CD4-positive, alpha-beta T cell (primary cell): Measurements from ENCODE around the gene ASIP. TPM values are rescaled to one million over a fixed set of nuclear protein-coding genes. Genes with fewer than 3 reads are reported as not detected.

ENCODE experiments used
- ATAC-seq: fragments of 200-7000 bp; cut with Tn5 transposase; one replicate; pipeline ENCODE4 v1.10.0; 2022; ENCODE audit warnings: mild to moderate bottlenecking; ENCODE audit not compliant: poor library complexity
- CTCF ChIA-PET: fragments of 350-600 bp; sonication (Branson Sonifier 250); formaldehyde crosslinking; loops from one replicate; lab custom pipeline; 2021; ENCODE audit warnings: antibody characterized with exemption, inconsistent platforms; lab: Charles Lee
- POLR2A ChIA-PET: fragments of 350-600 bp; sonication (Branson Sonifier 250); formaldehyde crosslinking; loops from one replicate; lab custom pipeline; 2021; ENCODE audit warnings: antibody characterized with exemption, inconsistent platforms; lab: Charles Lee
- DNase-seq, 14 experiments: peaks; one replicate each; pipeline ENCODE4 v3.0.0-alpha.2; 2013 to 2020; ENCODE audit warnings: mixed read lengths in 2 of 14
- H3K27ac ChIP-seq, 2 donors: one replicate each; pipeline versions ENCODE4 v1.5.1 to v1.7.0; 2013; ENCODE audit warnings: low read length in 2 of 2, low read depth in 1 of 2, mild to moderate bottlenecking in 1 of 2
- H3K27me3 ChIP-seq, 2 experiments: 1 replicate in 1 of 2; 2 replicates in 1 of 2; pipeline versions ENCODE4 v1.6.1 to v1.7.0; 2013; ENCODE audit warnings: low read length in 2 of 2, control low read depth in 1 of 2, mild to moderate bottlenecking in 1 of 2, moderate library complexity in 1 of 2; ENCODE audit not compliant: insufficient read depth in 2 of 2, control insufficient read depth in 1 of 2
- H3K36me3 ChIP-seq: one replicate; pipeline ENCODE4 v1.6.1; 2013; ENCODE audit warnings: low read length, control low read depth; ENCODE audit not compliant: insufficient read depth
- H3K4me1 ChIP-seq: one replicate; pipeline ENCODE4 v1.6.1; 2013; ENCODE audit warnings: low read length, control low read depth; ENCODE audit not compliant: insufficient read depth
- H3K4me3 ChIP-seq: one replicate; pipeline ENCODE4 v1.5.1; 2013; ENCODE audit warnings: mild to moderate bottlenecking, low read length, moderate library complexity
- H3K9me3 ChIP-seq, 2 experiments: 1 replicate in 1 of 2; 2 replicates in 1 of 2; pipeline versions ENCODE4 v1.6.1 to v1.7.0; 2013; ENCODE audit warnings: low read length in 2 of 2, mild to moderate bottlenecking in 2 of 2, control low read depth in 1 of 2, moderate library complexity in 1 of 2; ENCODE audit not compliant: control insufficient read depth in 1 of 2, insufficient read depth in 1 of 2
- H3K27ac Mint-ChIP-seq: one replicate; pipeline ENCODE4 v1.8.0; 2020; ENCODE audit warnings: mixed read lengths
- H3K27me3 Mint-ChIP-seq: one replicate; pipeline ENCODE4 v1.8.0; 2021; ENCODE audit warnings: mixed read lengths
- H3K36me3 Mint-ChIP-seq: one replicate; pipeline ENCODE4 v1.8.0; 2021; ENCODE audit warnings: low read depth, mixed read lengths
- H3K4me1 Mint-ChIP-seq: one replicate; pipeline ENCODE4 v1.8.0; 2021; ENCODE audit warnings: low read depth, mixed read lengths
- H3K4me3 Mint-ChIP-seq: one replicate; pipeline ENCODE4 v1.8.0; 2020; ENCODE audit warnings: mild to moderate bottlenecking, mixed read lengths
- H3K9me3 Mint-ChIP-seq: one replicate; pipeline ENCODE4 v1.8.0; 2020; ENCODE audit warnings: mixed read lengths
- CTCF ChIP-seq: fragments of 200-600 bp; IDR thresholded peaks from one replicate; pipeline ENCODE4 v1.8.0; 2022; ENCODE audit warnings: antibody characterized with exemption, mild to moderate bottlenecking
- intact Hi-C, 2 experiments: fragments of 100-400 bp; cut with DNase I in 1 of 2; cut with micrococcal nuclease in 1 of 2; formaldehyde crosslinking; loops; one replicate each; pipeline versions ENCODE4 v1.15.1 to v1.9.0; 2023 to 2025; cut with DNase I, micrococcal nuclease
- total RNA-seq, 174 experiments: library from RNA in 2 of 174; stranded (reverse) in 2 of 174; gene quantifications; one replicate each; pipeline ENCODE4 v1.2.3 and lab custom pipeline; 2021 to 2026

The ASIP gene
- total RNA-seq, 2 experiments from 2014 or later: not detected

DNA sequence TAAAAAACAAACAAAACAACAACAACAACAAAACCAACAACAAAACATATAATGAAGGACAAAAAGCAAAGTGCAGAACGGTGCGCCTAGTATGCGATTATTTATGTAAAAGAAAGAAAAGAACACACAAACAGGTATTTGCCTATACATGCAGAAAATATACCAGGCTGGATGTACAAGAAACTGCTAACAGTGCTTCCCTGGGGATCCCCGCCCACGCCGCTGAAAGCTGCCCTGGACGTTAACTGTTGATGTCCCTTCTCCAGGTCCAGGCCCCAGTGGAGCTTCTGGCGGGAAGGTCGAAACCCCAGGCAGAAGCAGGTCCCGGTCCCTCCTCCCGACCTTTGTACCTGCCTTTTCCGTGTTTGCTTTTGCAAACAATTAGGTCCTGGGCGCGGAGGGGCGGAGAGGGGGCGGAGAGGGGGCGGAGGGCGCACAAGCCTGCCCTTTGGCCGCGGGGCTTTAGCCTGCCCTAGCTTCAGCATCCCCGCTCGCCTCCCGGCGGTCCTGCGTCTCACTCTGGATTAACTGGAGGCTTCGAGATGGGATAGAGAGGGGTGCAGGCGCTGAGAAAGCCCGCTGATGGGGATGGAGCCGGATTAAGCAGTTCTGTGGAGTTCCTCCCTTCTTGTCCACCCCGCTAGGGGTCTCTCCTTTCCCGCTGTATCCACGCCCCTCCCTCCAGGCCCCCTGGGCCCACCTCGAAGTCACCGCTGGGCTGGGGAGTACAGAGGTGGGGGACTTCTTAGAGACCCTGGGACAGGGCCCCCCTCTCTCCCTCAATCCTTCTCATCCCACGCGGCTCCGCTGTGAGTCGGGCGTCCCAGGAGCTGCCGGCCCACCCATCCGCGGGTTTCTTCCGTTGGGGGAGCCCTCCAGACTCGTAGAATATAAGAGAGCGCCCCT lies 70.1 kb downstream of the ASIP start:
- Mint-ChIP-seq H3K27me3 (peaks cover 24% of the 10 kb centered on the region), H3K27ac (no peak overlapping the region), H3K4me3 (no peak overlapping the region), H3K4me1 (peaks cover 6% of the 10 kb centered on the region), H3K36me3 (no peaks in the 10 kb centered on the region), H3K9me3 (no peaks in the 10 kb centered on the region)
- DNase-seq (no peak), ATAC-seq (no peak)
- intact Hi-C loops: loop anchor here (1.0 to 5.0 kb wide), 8 partner anchors 91 to 458 kb away; no protein-coding TSS in a partner anchor
- no peak for TF ChIP-seq CTCF
- ChIA-PET CTCF (interaction anchor here (1.2 to 2.8 kb wide), 8 partner anchors 9 to 502 kb away, joined by 3 to 73 read pairs (median 18); partner anchors contain the start of genes AHCY and DYNLRB1), POLR2A (interaction anchor here (1.2 to 3.1 kb wide), 3 partner anchors 9 to 459 kb away, joined by 3 to 20 read pairs (median 10); partner anchors contain the start of gene AHCY)
- no peak overlapping the region for H3K27ac ChIP-seq
- H3K36me3 ChIP-seq: no peaks in the 10 kb centered on the region
- peaks cover 20% of the 10 kb centered on the region for H3K4me1 ChIP-seq
- no peak overlapping the region for H3K4me3 ChIP-seq
- no peaks in the 10 kb centered on the region for H3K9me3 ChIP-seq
- peaks cover 14 to 20% of the 10 kb centered on the region in 2 experiments for H3K27me3 ChIP-seq

GRCh38 chr20:34312024-34312460 lies 70.8 kb downstream of the ASIP start:
- intact Hi-C loops: loop anchor here (1.0 to 5.0 kb wide), 8 partner anchors 91 to 457 kb away; no protein-coding TSS in a partner anchor
- Mint-ChIP-seq H3K27me3 (peaks cover 24% of the 10 kb centered on the region), H3K27ac (no peak overlapping the region), H3K4me1 (peaks cover 6% of the 10 kb centered on the region), H3K36me3 (no peaks in the 10 kb centered on the region), H3K4me3 (no peak overlapping the region), H3K9me3 (no peaks in the 10 kb centered on the region)
- Histone ChIP-seq H3K27me3 (peaks cover 14 to 20% of the 10 kb centered on the region in 2 experiments), H3K4me3 (no peak overlapping the region), H3K27ac (no peak overlapping the region), H3K9me3 (no peaks in the 10 kb centered on the region), H3K36me3 (no peaks in the 10 kb centered on the region), H3K4me1 (peaks cover 20% of the 10 kb centered on the region)
- ChIA-PET CTCF (interaction anchor here (0.5 to 2.8 kb wide), 50 partner anchors 10 to 810 kb away, joined by 3 to 73 read pairs (median 5); partner anchors contain the start of genes AHCY, DYNLRB1, ITCH and MAP1LC3A), POLR2A (interaction anchor here (0.6 to 3.1 kb wide), 9 partner anchors 10 to 458 kb away, joined by 3 to 20 read pairs (median 4); partner anchors contain the start of genes AHCY, DYNLRB1, ITCH and PIGU)
- ATAC-seq: no peak
- no peak for DNase-seq
- no peak for TF ChIP-seq CTCF

GRCh38 chr20:34312544-34313217 lies 71.5 kb downstream of the ASIP start:
- Mint-ChIP-seq H3K9me3 (no peaks in the 10 kb centered on the region), H3K4me1 (peaks cover 6% of the 10 kb centered on the region), H3K36me3 (no peaks in the 10 kb centered on the region), H3K4me3 (no peak overlapping the region), H3K27ac (no peak overlapping the region), H3K27me3 (peaks cover 24% of the 10 kb centered on the region)
- H3K4me3 ChIP-seq: no peak overlapping the region
- peak; percentile 100 for TF ChIP-seq CTCF
- H3K4me1 ChIP-seq: peaks cover 20% of the 10 kb centered on the region
- ChIA-PET POLR2A (interaction anchor here (0.6 to 3.1 kb wide), 10 partner anchors 10 to 1641 kb away, joined by 3 to 20 read pairs (median 4); partner anchors contain the start of genes AHCY, DYNLRB1, ITCH and PIGU), CTCF (interaction anchor here (0.5 to 2.8 kb wide), 56 partner anchors 10 to 811 kb away, joined by 3 to 73 read pairs (median 4); partner anchors contain the start of genes AHCY, DYNLRB1, ITCH and MAP1LC3A)
- H3K27ac ChIP-seq: no peak overlapping the region
- H3K36me3 ChIP-seq: no peaks in the 10 kb centered on the region
- no peaks in the 10 kb centered on the region for H3K9me3 ChIP-seq
- H3K27me3 ChIP-seq: peaks cover 14 to 20% of the 10 kb centered on the region in 2 experiments
- ATAC-seq (peak; percentile 100), DNase-seq (peak; percentile 77 to 92 (median 84))
- intact Hi-C loops: loop anchor here (1.0 to 5.0 kb wide), 8 partner anchors 90 to 457 kb away; no protein-coding TSS in a partner anchor
